ENCODE results near the gene CLASRP.

The CLASRP gene

GRCh38 chr19:45040059-45040771 is 1.4 kb downstream of the CLASRP start:
- TF ChIP-seq CTCF (IDR thresholded peaks at IDR 0.05) (no peak), ZFX (IDR thresholded peaks at IDR 0.05; ENCODE audit: borderline replicate concordance) (no peak)
- peak overlapping the region; percentile 95 for H3K27ac ChIP-seq

- TF ChIP-seq CTCF (IDR thresholded peaks at IDR 0.05) (no peak), ZFX (IDR thresholded peaks at IDR 0.05; ENCODE audit: borderline replicate concordance) (no peak)
- H3K27ac ChIP-seq, result no peak overlapping the region
Measured at GRCh38 chr19:45041125-45041524, 2.3 kb downstream of the CLASRP start.

GRCh38 chr19:45045671-45046353 is 7.0 kb downstream of the CLASRP start:
- H3K27ac ChIP-seq, result peak overlapping the region; percentile 68
- TF ChIP-seq ZFX (IDR thresholded peaks at IDR 0.05; ENCODE audit: borderline replicate concordance) (no peak), CTCF (IDR thresholded peaks at IDR 0.05) (no peak)

- H3K27ac ChIP-seq, result peak overlapping the region; percentile 68
- no peak for TF ChIP-seq CTCF (IDR thresholded peaks at IDR 0.05)
- TF ChIP-seq ZFX (IDR thresholded peaks at IDR 0.05; ENCODE audit: borderline replicate concordance), result no peak
Measured at GRCh38 chr19:45046355-45046754, 7.5 kb downstream of the CLASRP start.

GRCh38 chr19:45047188-45047797 is 8.4 kb downstream of the CLASRP start:
- no peak overlapping the region for H3K27ac ChIP-seq
- TF ChIP-seq CTCF (IDR thresholded peaks at IDR 0.05) (no peak), ZFX (IDR thresholded peaks at IDR 0.05; ENCODE audit: borderline replicate concordance) (no peak)

- H3K27ac ChIP-seq, result no peak overlapping the region
- TF ChIP-seq CTCF (IDR thresholded peaks at IDR 0.05) (no peak), ZFX (IDR thresholded peaks at IDR 0.05; ENCODE audit: borderline replicate concordance) (no peak)
Measured at GRCh38 chr19:45049073-45049736, 10.4 kb downstream of the CLASRP start.
